Measurements from ENCODE around the gene PPP1R3G. TPM values are rescaled to one million over a fixed set of nuclear protein-coding genes. Genes with fewer than 3 reads are reported as not detected.

PPP1R3G gene
- total RNA-seq, 2 donors from 2014 or later = 3.7 to 7.3 TPM

- Histone ChIP-seq H3K9me3 (no peaks in the 10 kb centered on the region), H3K27ac (no peak overlapping the region), H3K36me3 (no peaks in the 10 kb centered on the region), H3K4me3 (no peak overlapping the region), H3K27me3 (replicated peaks; ENCODE audit: insufficient read depth) (no peaks in the 10 kb centered on the region), H3K4me1 (ENCODE audit: control insufficient read depth in 1 of 2, low read depth in 2 of 2) (no peaks in the 10 kb centered on the region)
- no peak for TF ChIP-seq CTCF (IDR thresholded peaks at IDR 0.05)
- DNase-seq (ENCODE audit: low spot score) (no peak), ATAC-seq (ENCODE audit: insufficient number of reproducible peaks, low FRiP score, low read depth) (no peak)
Observed at GRCh38 chr6:5105146-5105545, 20.0 kb downstream of the PPP1R3G start.

GRCh38 chr6:5107341-5107740 lies 22.2 kb downstream of the PPP1R3G start:
- no peak overlapping the region for H3K27ac ChIP-seq
- no peak overlapping the region for H3K4me3 ChIP-seq
- H3K4me1 ChIP-seq (ENCODE audit: control insufficient read depth in 1 of 2, low read depth in 2 of 2) = no peaks in the 10 kb centered on the region
- H3K36me3 ChIP-seq = peaks cover 2% of the 10 kb centered on the region
- H3K9me3 ChIP-seq = no peaks in the 10 kb centered on the region
- no peak for DNase-seq (ENCODE audit: low spot score)
- no peak for TF ChIP-seq CTCF (IDR thresholded peaks at IDR 0.05)
- ATAC-seq (ENCODE audit: insufficient number of reproducible peaks, low FRiP score, low read depth) = no peak
- H3K27me3 ChIP-seq (replicated peaks; ENCODE audit: insufficient read depth) = no peaks in the 10 kb centered on the region

- Histone ChIP-seq H3K4me3 (no peak overlapping the region), H3K4me1 (ENCODE audit: control insufficient read depth in 1 of 2, low read depth in 2 of 2) (no peaks in the 10 kb centered on the region), H3K27me3 (replicated peaks; ENCODE audit: insufficient read depth) (no peaks in the 10 kb centered on the region), H3K27ac (no peak overlapping the region), H3K36me3 (peaks cover 2% of the 10 kb centered on the region), H3K9me3 (no peaks in the 10 kb centered on the region)
- ATAC-seq (ENCODE audit: insufficient number of reproducible peaks, low FRiP score, low read depth) = no peak
- DNase-seq (ENCODE audit: low spot score) = no peak
- TF ChIP-seq CTCF (IDR thresholded peaks at IDR 0.05) = no peak
Observed at GRCh38 chr6:5108068-5108467, 22.9 kb downstream of the PPP1R3G start.

- Histone ChIP-seq H3K36me3 (peaks cover 2% of the 10 kb centered on the region), H3K9me3 (no peaks in the 10 kb centered on the region), H3K27me3 (replicated peaks; ENCODE audit: insufficient read depth) (no peaks in the 10 kb centered on the region), H3K4me3 (no peak overlapping the region), H3K27ac (no peak overlapping the region), H3K4me1 (ENCODE audit: control insufficient read depth in 1 of 2, low read depth in 2 of 2) (no peaks in the 10 kb centered on the region)
- no peak for TF ChIP-seq CTCF (IDR thresholded peaks at IDR 0.05)
- no peak for ATAC-seq (ENCODE audit: insufficient number of reproducible peaks, low FRiP score, low read depth)
- DNase-seq (ENCODE audit: low spot score) = no peak
Observed at GRCh38 chr6:5108536-5109150, 23.5 kb downstream of the PPP1R3G start.

- H3K27ac ChIP-seq = no peak overlapping the region
- H3K27me3 ChIP-seq (replicated peaks; ENCODE audit: insufficient read depth) = no peaks in the 10 kb centered on the region
- DNase-seq (ENCODE audit: low spot score) = no peak
- TF ChIP-seq CTCF (IDR thresholded peaks at IDR 0.05) = no peak
- no peak overlapping the region for H3K4me3 ChIP-seq
- H3K9me3 ChIP-seq = no peaks in the 10 kb centered on the region
- H3K4me1 ChIP-seq (ENCODE audit: control insufficient read depth in 1 of 2, low read depth in 2 of 2) = no peaks in the 10 kb centered on the region
- H3K36me3 ChIP-seq = peaks cover 2% of the 10 kb centered on the region
- ATAC-seq (ENCODE audit: insufficient number of reproducible peaks, low FRiP score, low read depth) = no peak
Observed at GRCh38 chr6:5109436-5109835, 24.3 kb downstream of the PPP1R3G start.

Data from thoracic aorta (tissue), 2 donors.